Neural progenitor cell (in vitro differentiated cells): ENCODE data around the gene CHST15. TPM values are rescaled to one million over a fixed set of nuclear protein-coding genes. Genes with fewer than 3 reads are reported as not detected.

ENCODE experiments used
- DNase-seq: peaks from one replicate; pipeline ENCODE4 v3.0.0-alpha.2; 2016; ENCODE audit warnings: low spot score
- H2AFZ ChIP-seq: fragments of 200-600 bp; sonication (generic); replicated peaks from 2 replicates; pipeline ENCODE4 v1.6.1; 2016; ENCODE audit warnings: antibody characterized with exemption
- H3F3A ChIP-seq: fragments of 200-600 bp; sonication (generic); 2 replicates; pipeline ENCODE4 v1.6.1; 2016; ENCODE audit warnings: antibody characterized with exemption, low read depth
- H3K27ac ChIP-seq: fragments of 200-600 bp; sonication (generic); 2 replicates; pipeline ENCODE4 v1.5.1; 2016; ENCODE audit warnings: mild to moderate bottlenecking
- H3K27me3 ChIP-seq: fragments of 200-600 bp; sonication (generic); 2 replicates; pipeline ENCODE4 v1.6.1; 2016; ENCODE audit warnings: mild to moderate bottlenecking, moderate library complexity
- H3K36me3 ChIP-seq: fragments of 200-600 bp; sonication (generic); 2 replicates; pipeline ENCODE4 v1.5.1; 2016
- H3K4me1 ChIP-seq: fragments of 200-600 bp; sonication (generic); 2 replicates; pipeline ENCODE4 v1.6.1; 2016; ENCODE audit warnings: mixed run types
- H3K4me2 ChIP-seq: fragments of 200-600 bp; sonication (generic); 2 replicates; pipeline ENCODE4 v1.6.1; 2016
- H3K4me3 ChIP-seq: fragments of 200-600 bp; sonication (generic); 2 replicates; pipeline ENCODE4 v1.5.1; 2016
- H3K79me2 ChIP-seq: fragments of 200-600 bp; sonication (generic); 2 replicates; pipeline ENCODE4 v1.6.1; 2016; ENCODE audit warnings: low read depth
- H3K9ac ChIP-seq: fragments of 200-600 bp; sonication (generic); 2 replicates; pipeline ENCODE4 v1.6.1; 2016
- H3K9me3 ChIP-seq: fragments of 200-600 bp; sonication (generic); 2 replicates; pipeline ENCODE4 v1.5.1; 2016; ENCODE audit warnings: low read depth
- H4K20me1 ChIP-seq: fragments of 200-600 bp; sonication (generic); 2 replicates; pipeline ENCODE4 v1.6.1; 2016; ENCODE audit warnings: low read depth
- H3K27ac Mint-ChIP-seq: 3 replicates; pipeline ENCODE4 v1.8.0; 2021; ENCODE audit warnings: mixed read lengths
- H3K27me3 Mint-ChIP-seq: 2 replicates; pipeline ENCODE4 v1.8.0; 2022; ENCODE audit warnings: low read depth, mild to moderate bottlenecking, inconsistent platforms, moderate library complexity, mixed read lengths; ENCODE audit not compliant: insufficient read depth
- H3K36me3 Mint-ChIP-seq: 3 replicates; pipeline ENCODE4 v1.8.0; 2021; ENCODE audit warnings: mixed read lengths
- H3K4me1 Mint-ChIP-seq: 3 replicates; pipeline ENCODE4 v1.8.0; 2021; ENCODE audit warnings: mixed read lengths
- H3K4me3 Mint-ChIP-seq: 3 replicates; pipeline ENCODE4 v1.8.0; 2021; ENCODE audit warnings: mild to moderate bottlenecking, moderate library complexity, mixed read lengths
- H3K9me3 Mint-ChIP-seq: 3 replicates; pipeline ENCODE4 v1.8.0; 2020; ENCODE audit warnings: mixed read lengths
- EZH2 ChIP-seq: fragments of 200-600 bp; sonication (generic); IDR thresholded peaks from 2 replicates; pipeline ENCODE4 v1.6.1; 2017; ENCODE audit warnings: antibody characterized with exemption, mild to moderate bottlenecking, moderate library complexity
- EZH2phosphoT487 ChIP-seq: fragments of 200-600 bp; sonication (generic); IDR thresholded peaks from 2 replicates; pipeline ENCODE4 v1.6.1; 2017; ENCODE audit warnings: antibody characterized with exemption
- total RNA-seq: library from RNA; depleted of rRNA; stranded (reverse); fragments of >200 nt; gene quantifications from 2 replicates; pipeline ENCODE4 v1.2.3, GENCODE V29; 2015; ENCODE audit warnings: low replicate concordance
- TF ChIP-seq, protein P1 (sequence below): fragments of 200-600 bp; sonication (generic); IDR thresholded peaks from 2 replicates; pipeline ENCODE4 v1.5.1; 2017; ENCODE audit warnings: antibody characterized with exemption, mild to moderate bottlenecking

The CHST15 gene
- total RNA-seq, 1 donor from 2014 or later: 0.54 TPM

DNA sequence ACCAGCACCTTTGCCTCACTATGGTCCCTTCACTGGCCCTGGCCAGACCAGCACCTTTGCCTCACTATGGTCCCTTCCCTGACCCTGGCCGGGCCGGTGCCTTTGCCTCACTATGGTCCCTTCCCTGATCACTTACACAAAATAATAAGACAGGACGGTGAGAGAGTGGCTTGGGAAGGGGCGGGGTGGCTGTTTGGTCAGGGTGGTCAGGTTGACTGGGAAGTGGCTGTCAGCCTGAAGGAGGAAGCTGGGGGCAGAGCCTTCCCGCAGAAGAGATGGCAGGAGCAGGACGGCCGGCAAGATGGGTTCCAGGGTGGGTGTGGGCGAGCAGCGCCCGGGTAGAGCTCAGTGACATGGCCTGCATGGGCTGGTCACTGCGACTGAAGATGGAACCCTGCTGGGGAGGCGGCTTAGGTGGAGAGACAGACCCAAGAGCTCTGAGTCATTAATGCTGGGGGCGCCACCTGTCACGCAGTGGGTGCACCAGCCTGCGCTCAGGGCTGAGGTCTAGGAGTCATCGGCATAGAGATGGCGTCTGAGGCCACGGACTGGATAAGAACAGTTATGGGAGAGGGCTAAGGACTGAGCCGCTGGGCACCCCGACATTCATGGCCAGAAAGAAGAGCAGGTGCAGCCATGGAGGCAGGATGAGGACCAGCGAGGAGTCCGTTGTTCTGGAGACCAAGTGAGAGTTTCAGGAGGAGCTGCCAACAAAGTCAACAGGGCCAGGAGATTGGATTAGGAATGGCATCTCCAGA lies 91.8 kb downstream of the CHST15 start:
- Histone ChIP-seq H4K20me1 (no peaks in the 10 kb centered on the region), H2AFZ (no peak overlapping the region), H3K9ac (no peak overlapping the region), H3K27me3 (no peaks in the 10 kb centered on the region), H3K27ac (no peak overlapping the region), H3K4me3 (no peak overlapping the region), H3K4me2 (no peak overlapping the region), H3K79me2 (no peaks in the 10 kb centered on the region), H3K9me3 (no peaks in the 10 kb centered on the region), H3K36me3 (no peaks in the 10 kb centered on the region), H3K4me1 (peaks cover 8% of the 10 kb centered on the region), H3F3A (no peaks in the 10 kb centered on the region)
- TF ChIP-seq, protein P1, sequence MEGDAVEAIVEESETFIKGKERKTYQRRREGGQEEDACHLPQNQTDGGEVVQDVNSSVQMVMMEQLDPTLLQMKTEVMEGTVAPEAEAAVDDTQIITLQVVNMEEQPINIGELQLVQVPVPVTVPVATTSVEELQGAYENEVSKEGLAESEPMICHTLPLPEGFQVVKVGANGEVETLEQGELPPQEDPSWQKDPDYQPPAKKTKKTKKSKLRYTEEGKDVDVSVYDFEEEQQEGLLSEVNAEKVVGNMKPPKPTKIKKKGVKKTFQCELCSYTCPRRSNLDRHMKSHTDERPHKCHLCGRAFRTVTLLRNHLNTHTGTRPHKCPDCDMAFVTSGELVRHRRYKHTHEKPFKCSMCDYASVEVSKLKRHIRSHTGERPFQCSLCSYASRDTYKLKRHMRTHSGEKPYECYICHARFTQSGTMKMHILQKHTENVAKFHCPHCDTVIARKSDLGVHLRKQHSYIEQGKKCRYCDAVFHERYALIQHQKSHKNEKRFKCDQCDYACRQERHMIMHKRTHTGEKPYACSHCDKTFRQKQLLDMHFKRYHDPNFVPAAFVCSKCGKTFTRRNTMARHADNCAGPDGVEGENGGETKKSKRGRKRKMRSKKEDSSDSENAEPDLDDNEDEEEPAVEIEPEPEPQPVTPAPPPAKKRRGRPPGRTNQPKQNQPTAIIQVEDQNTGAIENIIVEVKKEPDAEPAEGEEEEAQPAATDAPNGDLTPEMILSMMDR: no peak
- no peak for TF ChIP-seq EZH2phosphoT487
- no peak for TF ChIP-seq EZH2
- Mint-ChIP-seq H3K4me3 (no peak overlapping the region), H3K4me1 (peaks cover 10% of the 10 kb centered on the region), H3K36me3 (peaks cover 2% of the 10 kb centered on the region), H3K27me3 (peaks cover 4% of the 10 kb centered on the region), H3K9me3 (no peaks in the 10 kb centered on the region), H3K27ac (no peak overlapping the region)
- DNase-seq: no peak

DNA sequence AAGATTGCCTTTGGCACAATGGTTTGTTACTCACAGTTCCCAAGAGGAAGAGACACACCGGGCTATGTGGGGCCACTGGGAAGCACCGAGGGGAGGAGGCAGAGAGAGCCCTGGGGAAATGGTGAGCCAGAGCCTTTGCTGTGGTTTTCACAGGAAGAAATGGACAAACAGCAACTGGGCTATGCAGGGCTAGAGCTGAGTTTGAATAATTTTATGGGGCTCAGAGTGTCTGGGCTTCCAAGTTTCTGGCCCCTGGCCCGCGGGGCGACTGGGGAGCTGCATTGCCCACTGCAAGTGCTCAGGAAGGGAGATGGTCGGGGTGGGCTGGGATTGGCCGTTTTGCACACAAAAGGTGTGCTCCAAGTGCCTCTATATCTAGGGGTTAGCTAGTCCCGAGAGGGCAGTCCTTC lies 92.6 kb downstream of the CHST15 start:
- Histone ChIP-seq H3K9me3 (no peaks in the 10 kb centered on the region), H2AFZ (no peak overlapping the region), H3K4me1 (peaks cover 3% of the 10 kb centered on the region), H3F3A (no peaks in the 10 kb centered on the region), H3K27me3 (peaks cover 4% of the 10 kb centered on the region), H3K27ac (no peak overlapping the region), H3K79me2 (no peaks in the 10 kb centered on the region), H3K4me3 (no peak overlapping the region), H3K4me2 (no peak overlapping the region), H3K36me3 (no peaks in the 10 kb centered on the region), H3K9ac (no peak overlapping the region), H4K20me1 (no peaks in the 10 kb centered on the region)
- H3K4me3 Mint-ChIP-seq: peak overlapping the region; percentile 41
- H3K27ac Mint-ChIP-seq: peak overlapping the region; percentile 21
- H3K4me1 Mint-ChIP-seq: peaks cover 12% of the 10 kb centered on the region
- H3K9me3 Mint-ChIP-seq: no peaks in the 10 kb centered on the region
- DNase-seq: no peak
- H3K36me3 Mint-ChIP-seq: peaks cover 2% of the 10 kb centered on the region
- H3K27me3 Mint-ChIP-seq: peaks cover 7% of the 10 kb centered on the region
- TF ChIP-seq EZH2phosphoT487 (no peak), EZH2 (no peak)
- TF ChIP-seq, protein P1: no peak

DNA sequence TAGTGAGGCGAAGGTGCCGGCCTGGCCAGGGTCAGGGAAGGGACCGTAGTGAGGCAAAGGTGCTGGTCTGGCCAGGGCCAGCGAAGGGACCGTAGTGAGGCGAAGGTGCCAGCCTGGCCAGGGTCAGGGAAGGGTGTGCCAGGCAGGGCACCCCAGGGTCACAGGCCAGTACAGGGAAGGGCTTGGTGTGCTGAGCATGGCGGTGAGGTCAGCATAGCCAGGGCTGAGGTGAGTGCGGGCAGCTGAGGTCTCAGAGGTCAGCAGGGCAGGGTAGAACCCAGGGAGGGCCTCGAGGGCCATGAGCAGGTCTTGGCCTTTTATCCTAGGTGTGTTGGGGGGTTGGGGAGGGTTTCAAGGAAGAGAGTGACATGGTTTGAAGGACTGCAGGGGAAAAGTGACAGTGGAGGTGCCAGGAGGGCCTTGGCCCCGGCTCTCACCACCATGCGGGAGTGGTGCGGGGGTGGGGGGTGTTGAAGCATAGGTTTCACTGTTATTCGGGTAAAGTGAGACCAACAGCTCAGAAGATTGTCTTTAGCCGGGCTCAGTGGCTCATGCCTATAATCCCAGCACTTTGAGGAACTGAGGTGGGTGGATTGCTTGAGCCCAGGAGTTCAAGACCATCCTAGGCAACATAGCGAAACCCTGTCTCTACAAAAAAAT lies 93.3 kb downstream of the CHST15 start:
- Histone ChIP-seq H3K36me3 (no peaks in the 10 kb centered on the region), H4K20me1 (peaks cover 1% of the 10 kb centered on the region), H2AFZ (no peak overlapping the region), H3F3A (no peaks in the 10 kb centered on the region), H3K9me3 (no peaks in the 10 kb centered on the region), H3K4me2 (no peak overlapping the region), H3K27me3 (peaks cover 11% of the 10 kb centered on the region), H3K4me1 (peaks cover 5% of the 10 kb centered on the region), H3K4me3 (no peak overlapping the region), H3K27ac (no peak overlapping the region), H3K79me2 (no peaks in the 10 kb centered on the region), H3K9ac (no peak overlapping the region)
- Mint-ChIP-seq H3K4me1 (peaks cover 9% of the 10 kb centered on the region), H3K9me3 (no peaks in the 10 kb centered on the region), H3K36me3 (no peaks in the 10 kb centered on the region), H3K27me3 (peaks cover 7% of the 10 kb centered on the region), H3K4me3 (no peak overlapping the region), H3K27ac (peak overlapping the region; percentile 46)
- TF ChIP-seq EZH2phosphoT487: no peak
- TF ChIP-seq, protein P1: no peak
- TF ChIP-seq EZH2: no peak
- DNase-seq: no peak
